KBM-7 (cell line): Measurements from ENCODE around the gene ERCC6.

Source experiments
- DNase-seq: peaks from one replicate; pipeline ENCODE4 v3.0.0-alpha.2; 2015
- in situ Hi-C: fragments of 300-500 bp; cut with MboI; formaldehyde crosslinking; loops from 2 replicates; pipeline ENCODE4 v1.14.3; 2020; ENCODE audit warnings: low sequenced_read_pairs, low pct_unique_long_range_greater_than_20kb, mixed read lengths

Gene ERCC6

DNA sequence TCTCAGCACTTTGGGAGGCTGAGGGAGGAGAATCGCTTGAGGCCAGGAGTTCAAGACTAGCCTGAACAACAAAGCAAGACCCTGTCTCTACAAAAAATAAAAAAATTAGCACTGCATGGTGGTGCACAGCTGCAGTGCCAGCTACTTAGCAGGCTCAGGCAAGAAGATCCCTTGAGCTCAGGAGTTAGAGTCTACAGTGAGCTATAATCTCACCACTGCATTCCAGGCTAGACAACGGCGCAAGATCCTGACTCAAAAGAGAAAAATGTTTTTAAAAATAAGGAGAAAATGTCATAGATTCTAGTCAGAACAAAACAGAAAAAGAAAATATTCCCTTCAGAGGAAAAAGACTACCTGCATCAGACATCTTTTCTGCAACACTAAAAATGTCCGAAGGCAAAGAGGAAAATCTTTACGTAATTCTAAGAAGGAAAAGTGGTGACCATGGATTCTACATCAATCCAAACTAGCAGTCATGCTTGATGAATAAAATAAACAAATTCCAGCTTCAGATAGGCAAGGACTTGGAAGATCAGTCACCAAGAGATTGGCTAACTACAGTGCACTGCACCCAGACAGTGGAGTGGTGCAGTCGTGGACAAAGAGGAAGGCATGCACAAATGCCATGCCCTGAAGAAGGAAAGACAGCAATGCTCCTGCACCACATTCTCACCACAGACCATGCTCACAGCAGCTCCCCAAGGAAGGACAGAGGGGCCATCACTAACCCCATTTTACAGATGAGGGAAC is 54.3 kb downstream of the ERCC6 start:
- no peak for DNase-seq
- in situ Hi-C loops, result no loop called here

DNA sequence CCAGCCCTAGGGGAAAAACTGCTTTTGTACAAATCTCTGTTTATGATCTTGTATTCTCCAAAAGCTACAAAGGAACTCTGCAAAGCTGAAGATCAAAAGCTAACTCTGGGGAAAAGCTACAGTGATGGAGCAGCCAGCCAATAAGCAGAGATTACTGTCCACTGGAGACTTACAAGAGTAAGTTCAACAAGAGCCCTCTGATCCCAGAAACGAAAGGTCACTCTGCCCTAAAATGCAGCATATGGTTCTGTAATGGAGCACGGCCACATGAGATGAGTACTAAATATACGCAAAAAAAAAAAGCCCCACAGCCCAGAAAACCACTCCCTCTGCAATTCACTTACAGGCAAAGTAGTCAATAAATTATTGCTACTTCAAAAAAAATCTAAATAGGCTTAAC is 60.1 kb downstream of the ERCC6 start:
- DNase-seq, result no peak
- in situ Hi-C loops, result no loop called here

DNA sequence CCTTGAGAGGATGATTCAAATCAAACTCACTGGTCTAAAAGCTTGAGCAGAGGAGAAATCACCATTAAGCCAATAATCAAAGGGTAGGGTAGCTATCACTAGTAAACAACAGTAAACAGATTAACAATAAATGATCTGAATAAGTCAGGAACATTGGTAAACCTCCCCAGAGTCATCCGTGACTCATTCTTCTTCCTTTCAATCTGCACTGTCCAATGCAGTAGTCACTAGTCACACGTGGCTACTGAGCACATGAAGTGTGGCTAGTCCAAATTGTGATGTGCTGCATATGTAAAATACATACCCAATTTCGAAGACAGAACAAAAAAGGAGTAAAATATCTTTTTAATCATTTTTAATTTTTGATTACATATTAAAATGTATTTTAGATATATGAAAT is 64.0 kb downstream of the ERCC6 start:
- DNase-seq, result no peak
- in situ Hi-C loops, result no loop called here

DNA sequence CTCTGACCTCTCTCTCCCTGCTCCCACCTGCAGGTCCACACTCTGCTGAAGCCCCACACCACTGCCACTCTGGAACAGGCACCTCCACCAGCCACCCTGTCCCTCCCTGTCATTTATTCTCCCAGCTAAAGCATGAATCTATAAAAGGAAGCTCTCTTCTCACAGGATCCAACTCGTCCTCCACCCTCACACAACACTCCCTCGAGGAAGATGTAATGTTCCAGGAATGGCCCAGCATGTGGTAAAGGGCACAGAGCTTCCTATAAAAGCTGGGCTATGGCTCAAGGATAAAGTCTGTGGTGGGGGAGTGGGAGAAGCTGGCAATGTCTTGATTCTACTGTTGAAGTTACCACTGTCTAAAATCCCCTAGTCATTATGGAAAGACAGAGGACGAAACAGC is 67.4 kb downstream of the ERCC6 start:
- in situ Hi-C loops, result no loop called here
- DNase-seq, result no peak

DNA sequence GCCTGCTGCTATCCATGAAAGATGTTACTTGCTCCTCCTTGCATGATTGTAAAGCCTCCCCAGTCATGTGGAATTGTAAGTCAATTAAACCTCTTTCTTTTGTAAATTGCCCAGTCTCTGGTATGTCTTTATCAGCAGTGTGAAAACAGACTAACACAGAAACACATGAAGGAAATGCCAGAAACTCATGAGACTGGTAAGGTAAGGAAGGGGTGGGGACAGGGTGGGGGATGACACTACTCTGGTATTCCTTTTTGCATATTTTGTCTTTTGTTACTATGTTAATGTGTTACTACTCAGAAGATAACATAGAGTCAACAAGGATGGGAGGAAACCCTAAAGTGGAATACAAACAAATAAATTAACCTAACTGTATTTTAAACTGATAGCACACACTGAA is 73.2 kb downstream of the ERCC6 start:
- in situ Hi-C loops, result no loop called here
- DNase-seq, result no peak
